ENCODE measurements around the gene EMC9.

The EMC9 gene

DNA sequence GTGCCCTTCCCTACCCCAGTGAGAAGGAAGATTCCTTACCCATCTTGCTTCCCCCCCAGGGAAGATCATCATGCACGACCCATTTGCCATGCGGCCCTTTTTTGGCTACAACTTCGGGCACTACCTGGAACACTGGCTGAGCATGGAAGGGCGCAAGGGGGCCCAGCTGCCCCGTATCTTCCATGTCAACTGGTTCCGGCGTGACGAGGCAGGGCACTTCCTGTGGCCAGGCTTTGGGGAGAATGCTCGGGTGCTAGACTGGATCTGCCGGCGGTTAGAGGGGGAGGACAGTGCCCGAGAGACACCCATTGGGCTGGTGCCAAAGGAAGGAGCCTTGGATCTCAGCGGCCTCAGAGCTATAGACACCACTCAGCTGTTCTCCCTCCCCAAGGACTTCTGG lies 37.9 kb downstream of the EMC9 start:
- Histone ChIP-seq H3F3A (ENCODE audit: low read depth) (no peaks in the 10 kb centered on the region), H3K4me3 (ENCODE audit: low read length, poor library complexity, severe bottlenecking) (no peak overlapping the region), H3K27me3 (ENCODE audit: insufficient read depth, low read length, poor library complexity, severe bottlenecking) (no peaks in the 10 kb centered on the region), H3K79me2 (ENCODE audit: insufficient read depth, low read length) (no peaks in the 10 kb centered on the region), H3K9me3 (ENCODE audit: insufficient read depth, low read depth, low read length) (no peaks in the 10 kb centered on the region), H3K9me2 (replicated peaks; ENCODE audit: low read depth, low read length) (no peaks in the 10 kb centered on the region), H3K9ac (ENCODE audit: low read depth, low read length, poor library complexity, severe bottlenecking) (no peak overlapping the region), H3K36me3 (ENCODE audit: insufficient read depth, low read length) (no peaks in the 10 kb centered on the region; the same call in 1 of the 2 replicates), H3K4me2 (ENCODE audit: low read depth, low read length, poor library complexity, severe bottlenecking) (no peak overlapping the region), H2AFZ (ENCODE audit: low read length) (no peak overlapping the region), H3K4me1 (ENCODE audit: insufficient read depth, low read length, poor library complexity, severe bottlenecking) (peaks cover under 1% of the 10 kb centered on the region), H4K20me1 (ENCODE audit: insufficient read depth, low read length, poor library complexity, severe bottlenecking) (no peaks in the 10 kb centered on the region)
- TF ChIP-seq EZH2phosphoT487 (IDR thresholded peaks at IDR 0.05; ENCODE audit: borderline replicate concordance): no peak
- TF ChIP-seq, protein P1, sequence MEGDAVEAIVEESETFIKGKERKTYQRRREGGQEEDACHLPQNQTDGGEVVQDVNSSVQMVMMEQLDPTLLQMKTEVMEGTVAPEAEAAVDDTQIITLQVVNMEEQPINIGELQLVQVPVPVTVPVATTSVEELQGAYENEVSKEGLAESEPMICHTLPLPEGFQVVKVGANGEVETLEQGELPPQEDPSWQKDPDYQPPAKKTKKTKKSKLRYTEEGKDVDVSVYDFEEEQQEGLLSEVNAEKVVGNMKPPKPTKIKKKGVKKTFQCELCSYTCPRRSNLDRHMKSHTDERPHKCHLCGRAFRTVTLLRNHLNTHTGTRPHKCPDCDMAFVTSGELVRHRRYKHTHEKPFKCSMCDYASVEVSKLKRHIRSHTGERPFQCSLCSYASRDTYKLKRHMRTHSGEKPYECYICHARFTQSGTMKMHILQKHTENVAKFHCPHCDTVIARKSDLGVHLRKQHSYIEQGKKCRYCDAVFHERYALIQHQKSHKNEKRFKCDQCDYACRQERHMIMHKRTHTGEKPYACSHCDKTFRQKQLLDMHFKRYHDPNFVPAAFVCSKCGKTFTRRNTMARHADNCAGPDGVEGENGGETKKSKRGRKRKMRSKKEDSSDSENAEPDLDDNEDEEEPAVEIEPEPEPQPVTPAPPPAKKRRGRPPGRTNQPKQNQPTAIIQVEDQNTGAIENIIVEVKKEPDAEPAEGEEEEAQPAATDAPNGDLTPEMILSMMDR (conservative IDR thresholded peaks at IDR 0.05; ENCODE audit: low read length): no peak

DNA sequence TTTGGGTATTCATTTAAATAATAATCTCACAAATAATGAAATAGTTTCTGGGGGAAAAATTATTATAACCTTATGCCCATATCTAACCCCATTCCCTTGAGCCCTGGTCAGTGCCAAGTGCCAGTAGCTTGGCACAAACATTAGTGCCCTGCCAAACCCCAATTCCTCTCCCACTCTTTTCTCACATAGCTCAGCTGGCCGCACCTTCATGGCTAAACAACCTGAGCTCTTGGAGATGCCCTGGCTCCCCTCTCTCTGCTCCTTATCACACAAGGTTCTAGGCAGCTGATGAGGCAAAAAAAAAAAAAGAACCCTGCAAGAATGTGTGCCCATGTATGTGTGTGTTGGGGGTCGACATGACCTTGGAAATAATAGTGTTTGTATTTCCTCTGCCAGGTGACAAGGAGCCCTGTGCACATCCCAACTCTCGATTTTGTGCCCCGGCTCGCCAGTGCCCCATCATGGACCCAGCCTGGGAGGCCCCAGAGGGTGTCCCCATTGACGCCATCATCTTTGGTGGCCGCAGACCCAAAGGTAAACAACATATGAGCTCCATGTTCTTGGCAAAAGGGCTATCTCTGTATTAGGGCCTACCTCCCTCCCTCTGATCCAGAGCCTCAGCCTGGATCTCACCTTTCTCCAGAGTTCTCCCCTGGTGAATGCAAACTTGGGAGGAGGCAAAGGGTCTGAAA lies 38.9 kb downstream of the EMC9 start:
- Histone ChIP-seq H4K20me1 (ENCODE audit: insufficient read depth, low read length, poor library complexity, severe bottlenecking) (no peaks in the 10 kb centered on the region), H3K9ac (ENCODE audit: low read depth, low read length, poor library complexity, severe bottlenecking) (no peak overlapping the region), H2AFZ (ENCODE audit: low read length) (no peak overlapping the region), H3K9me3 (ENCODE audit: insufficient read depth, low read depth, low read length) (no peaks in the 10 kb centered on the region), H3K4me1 (ENCODE audit: insufficient read depth, low read length, poor library complexity, severe bottlenecking) (no peaks in the 10 kb centered on the region), H3K36me3 (ENCODE audit: insufficient read depth, low read length) (no peaks in the 10 kb centered on the region; the same call in 1 of the 2 replicates), H3K79me2 (ENCODE audit: insufficient read depth, low read length) (no peaks in the 10 kb centered on the region), H3K9me2 (replicated peaks; ENCODE audit: low read depth, low read length) (no peaks in the 10 kb centered on the region), H3K4me3 (ENCODE audit: low read length, poor library complexity, severe bottlenecking) (no peak overlapping the region), H3K27me3 (ENCODE audit: insufficient read depth, low read length, poor library complexity, severe bottlenecking) (no peaks in the 10 kb centered on the region), H3K4me2 (ENCODE audit: low read depth, low read length, poor library complexity, severe bottlenecking) (no peak overlapping the region), H3F3A (ENCODE audit: low read depth) (no peaks in the 10 kb centered on the region)
- TF ChIP-seq, protein P1 (conservative IDR thresholded peaks at IDR 0.05; ENCODE audit: low read length): no peak
- no peak for TF ChIP-seq EZH2phosphoT487 (IDR thresholded peaks at IDR 0.05; ENCODE audit: borderline replicate concordance)

DNA sequence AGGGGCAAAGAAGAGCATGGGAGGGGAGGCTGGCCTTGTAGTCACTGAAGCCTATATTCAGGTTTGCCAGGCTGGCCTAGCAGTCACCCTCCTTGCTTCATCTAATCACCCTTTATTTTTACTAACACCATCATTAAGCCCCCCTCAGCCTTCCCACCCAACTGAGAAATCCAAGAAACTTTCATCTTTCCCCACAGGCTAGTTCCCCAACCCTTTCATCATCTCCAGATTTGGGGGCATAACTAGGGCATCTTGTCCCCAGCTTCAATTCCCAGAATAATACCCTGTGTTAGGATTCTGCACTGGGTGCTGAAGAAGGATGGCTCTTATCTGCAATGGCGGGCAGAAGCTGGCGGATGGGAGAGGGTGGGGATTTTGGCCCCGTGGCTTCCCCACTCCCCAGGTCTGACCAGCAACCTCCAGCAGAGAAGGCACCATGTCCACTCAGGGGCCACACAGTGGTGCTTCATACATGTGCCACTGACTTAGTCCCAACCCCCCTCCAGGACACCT lies 40.4 kb downstream of the EMC9 start:
- Histone ChIP-seq H4K20me1 (ENCODE audit: insufficient read depth, low read length, poor library complexity, severe bottlenecking) (no peaks in the 10 kb centered on the region), H3K27me3 (ENCODE audit: insufficient read depth, low read length, poor library complexity, severe bottlenecking) (no peaks in the 10 kb centered on the region), H3K4me2 (ENCODE audit: low read depth, low read length, poor library complexity, severe bottlenecking) (no peak overlapping the region), H3K9me3 (ENCODE audit: insufficient read depth, low read depth, low read length) (no peaks in the 10 kb centered on the region), H3K4me3 (ENCODE audit: low read length, poor library complexity, severe bottlenecking) (no peak overlapping the region), H3F3A (ENCODE audit: low read depth) (no peaks in the 10 kb centered on the region), H3K9ac (ENCODE audit: low read depth, low read length, poor library complexity, severe bottlenecking) (no peak overlapping the region), H2AFZ (ENCODE audit: low read length) (no peak overlapping the region), H3K4me1 (ENCODE audit: insufficient read depth, low read length, poor library complexity, severe bottlenecking) (peaks cover 6% of the 10 kb centered on the region), H3K36me3 (ENCODE audit: insufficient read depth, low read length) (no peaks in the 10 kb centered on the region; the same call in 1 of the 2 replicates), H3K79me2 (ENCODE audit: insufficient read depth, low read length) (peaks cover 11% of the 10 kb centered on the region; the same call in 1 of the 2 replicates), H3K9me2 (replicated peaks; ENCODE audit: low read depth, low read length) (no peaks in the 10 kb centered on the region)
- no peak for TF ChIP-seq EZH2phosphoT487 (IDR thresholded peaks at IDR 0.05; ENCODE audit: borderline replicate concordance)
- TF ChIP-seq, protein P1 (conservative IDR thresholded peaks at IDR 0.05; ENCODE audit: low read length): no peak
